Natural killer cell (primary cell): Measurements from ENCODE around the gene SCYL2. TPM values are rescaled to one million over a fixed set of nuclear protein-coding genes. Genes with fewer than 3 reads are reported as not detected.
"Not testable (repeated sequence)": the region's sequence is repeated elsewhere in the genome, so short reads cannot be mapped to it uniquely, and the experiment has no call there.

Experiments
- ATAC-seq, 3 donors: fragments of 150-1000 bp in 2 of 3; fragments of 200-7000 bp in 1 of 3; cut with Tn5 transposase; 1 replicate in 1 of 3; 2 replicates in 2 of 3; pipeline ENCODE4 v1.10.0; 2021; ENCODE audit warnings: mild to moderate bottlenecking in 2 of 3, moderate library complexity in 2 of 3
- DNase-seq, 2 donors: peaks; one replicate each; pipeline versions ENCODE4 v3.0.0 to v3.0.0-alpha.2; 2013 to 2021; ENCODE audit warnings: mixed read lengths in 1 of 2
- H3K27ac ChIP-seq: one replicate; pipeline ENCODE4 v1.5.1; 2013; ENCODE audit warnings: mild to moderate bottlenecking, low read length
- H3K27me3 ChIP-seq: one replicate; pipeline ENCODE4 v1.6.1; 2013; ENCODE audit warnings: low read length; ENCODE audit not compliant: control insufficient read depth, insufficient read depth
- H3K36me3 ChIP-seq: one replicate; pipeline ENCODE4 v1.6.1; 2013; ENCODE audit warnings: low read length; ENCODE audit not compliant: control insufficient read depth, insufficient read depth
- H3K4me1 ChIP-seq: one replicate; pipeline ENCODE4 v1.6.1; 2013; ENCODE audit warnings: low read length; ENCODE audit not compliant: control insufficient read depth, insufficient read depth
- H3K4me3 ChIP-seq: one replicate; pipeline ENCODE4 v1.5.1; 2013; ENCODE audit warnings: low read length
- H3K9me3 ChIP-seq: one replicate; pipeline ENCODE4 v1.6.1; 2013; ENCODE audit warnings: low read length; ENCODE audit not compliant: control insufficient read depth, insufficient read depth
- H3K27ac Mint-ChIP-seq, 2 donors: one replicate each; pipeline ENCODE4 v1.8.0; 2022; ENCODE audit warnings: mild to moderate bottlenecking in 2 of 2, mixed read lengths in 2 of 2, moderate library complexity in 1 of 2
- H3K27me3 Mint-ChIP-seq, 2 donors: one replicate each; pipeline ENCODE4 v1.8.0; 2022; ENCODE audit warnings: low read depth in 2 of 2, mixed read lengths in 2 of 2
- H3K36me3 Mint-ChIP-seq: one replicate; pipeline ENCODE4 v1.8.0; 2022; ENCODE audit warnings: mixed read lengths
- H3K4me1 Mint-ChIP-seq, 2 donors: one replicate each; pipeline ENCODE4 v1.8.0; 2022; ENCODE audit warnings: mixed read lengths in 2 of 2
- H3K4me3 Mint-ChIP-seq: one replicate; pipeline ENCODE4 v1.8.0; 2022; ENCODE audit warnings: mild to moderate bottlenecking, moderate library complexity, mixed read lengths
- H3K9me3 Mint-ChIP-seq, 2 donors: one replicate each; pipeline ENCODE4 v1.8.0; 2022; ENCODE audit warnings: mixed read lengths in 2 of 2
- WGBS: methylation state at CpG from one replicate; pipeline ENCODE4 v1.1.7; 2013; ENCODE audit warnings: missing lambda C conversion rate; ENCODE audit not compliant: insufficient coverage; 5-methylcytosine and 5-hydroxymethylcytosine counted together
- intact Hi-C: fragments of 100-400 bp; cut with micrococcal nuclease; formaldehyde crosslinking; loops from one replicate; pipeline ENCODE4 v1.14.2; 2022
- total RNA-seq, 4 donors: library from RNA; stranded (reverse); fragments of 120-200 nt in 1 of 4; gene quantifications; one replicate each; pipeline versions ENCODE4 v1.2.3 to v1.2.4, GENCODE V29; 2013 to 2022
- TF ChIP-seq, protein P1 (sequence below): fragments of 200-600 bp; IDR thresholded peaks from one replicate; pipeline ENCODE4 v1.8.0; 2022; ENCODE audit warnings: antibody characterized with exemption

Gene SCYL2
- total RNA-seq, 3 donors from 2014 or later (not counting 1 experiment from before 2014, with no cell fraction given), result 48.7 to 61.0 (median 56.1) TPM

DNA sequence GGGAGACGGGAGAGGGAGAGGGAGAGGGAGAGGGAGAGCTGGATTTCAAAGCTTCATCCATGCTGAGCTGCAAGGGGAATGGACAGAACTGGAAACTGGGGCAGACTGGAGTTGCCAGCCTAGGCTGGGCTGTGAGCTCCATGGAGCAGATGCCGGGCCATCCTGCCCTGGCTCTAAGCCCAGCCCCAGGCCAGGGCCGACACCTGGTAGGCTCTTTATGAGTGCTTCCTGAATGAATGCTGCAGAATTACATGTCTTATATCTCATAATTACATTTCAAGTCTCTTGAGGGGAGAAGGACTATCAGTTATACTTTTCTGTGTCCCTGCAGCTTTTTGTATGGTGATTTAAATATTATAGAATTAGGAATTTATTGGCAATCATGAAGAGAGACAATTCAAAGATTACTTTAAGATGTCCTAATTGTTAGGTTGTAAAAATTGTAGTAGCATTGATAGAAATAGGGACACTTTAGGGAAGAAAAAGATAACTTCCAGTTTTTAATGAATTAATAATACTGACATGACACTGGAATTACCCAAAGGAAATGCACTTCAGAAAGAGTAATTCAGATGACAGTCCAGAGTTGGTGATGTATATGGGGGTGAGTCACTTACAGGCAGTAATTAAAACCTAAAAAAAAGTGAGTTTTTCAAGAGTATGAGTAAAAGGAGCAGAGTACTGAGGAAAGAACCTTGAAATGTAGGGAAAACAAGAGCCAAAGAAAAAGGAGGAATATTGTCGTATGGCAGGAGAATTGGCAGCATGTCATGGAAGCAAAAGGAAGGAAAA, 29.0 kb downstream of the SCYL2 start:
- Mint-ChIP-seq H3K27ac (peak overlapping the region in 1 of 2 donors; percentile 22), H3K27me3 (no peaks in the 10 kb centered on the region), H3K9me3 (peaks cover 2 to 3% of the 10 kb centered on the region in 2 donors), H3K36me3 (peaks cover 13% of the 10 kb centered on the region), H3K4me1 (peaks cover 5 to 6% of the 10 kb centered on the region in 2 donors), H3K4me3 (no peak overlapping the region)
- 91% methylated on average over 4 of the region's 4 CpGs for WGBS
- Histone ChIP-seq H3K27ac (no peak overlapping the region), H3K27me3 (no peaks in the 10 kb centered on the region), H3K9me3 (no peaks in the 10 kb centered on the region), H3K4me3 (no peak overlapping the region), H3K4me1 (no peaks in the 10 kb centered on the region), H3K36me3 (peaks cover 24% of the 10 kb centered on the region)
- ATAC-seq (no peak), DNase-seq (no peak)
- intact Hi-C loops, result no loop called here
- TF ChIP-seq, protein P1, sequence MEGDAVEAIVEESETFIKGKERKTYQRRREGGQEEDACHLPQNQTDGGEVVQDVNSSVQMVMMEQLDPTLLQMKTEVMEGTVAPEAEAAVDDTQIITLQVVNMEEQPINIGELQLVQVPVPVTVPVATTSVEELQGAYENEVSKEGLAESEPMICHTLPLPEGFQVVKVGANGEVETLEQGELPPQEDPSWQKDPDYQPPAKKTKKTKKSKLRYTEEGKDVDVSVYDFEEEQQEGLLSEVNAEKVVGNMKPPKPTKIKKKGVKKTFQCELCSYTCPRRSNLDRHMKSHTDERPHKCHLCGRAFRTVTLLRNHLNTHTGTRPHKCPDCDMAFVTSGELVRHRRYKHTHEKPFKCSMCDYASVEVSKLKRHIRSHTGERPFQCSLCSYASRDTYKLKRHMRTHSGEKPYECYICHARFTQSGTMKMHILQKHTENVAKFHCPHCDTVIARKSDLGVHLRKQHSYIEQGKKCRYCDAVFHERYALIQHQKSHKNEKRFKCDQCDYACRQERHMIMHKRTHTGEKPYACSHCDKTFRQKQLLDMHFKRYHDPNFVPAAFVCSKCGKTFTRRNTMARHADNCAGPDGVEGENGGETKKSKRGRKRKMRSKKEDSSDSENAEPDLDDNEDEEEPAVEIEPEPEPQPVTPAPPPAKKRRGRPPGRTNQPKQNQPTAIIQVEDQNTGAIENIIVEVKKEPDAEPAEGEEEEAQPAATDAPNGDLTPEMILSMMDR, result no peak

DNA sequence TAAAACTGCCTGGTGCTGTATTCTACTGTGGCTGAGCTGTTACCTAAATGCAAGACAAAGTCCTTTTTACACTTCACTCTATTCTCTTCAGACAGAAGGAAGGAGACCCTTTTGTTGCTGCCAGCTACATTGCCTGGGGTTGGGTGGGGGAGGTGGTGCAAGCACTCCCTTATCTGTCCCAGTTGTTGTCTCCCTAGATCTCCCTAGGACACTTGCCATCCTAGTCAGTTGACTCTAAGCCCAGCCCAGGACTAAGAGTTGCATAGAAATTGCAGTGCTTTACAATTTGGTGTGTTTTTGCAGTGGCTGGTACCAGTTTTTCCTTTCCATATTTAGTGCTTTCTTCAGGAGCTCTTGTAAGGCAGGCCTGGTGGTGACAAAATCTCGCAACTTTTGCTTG, 35.1 kb downstream of the SCYL2 start:
- H3K27ac Mint-ChIP-seq, result no peak overlapping the region
- DNase-seq (no peak), ATAC-seq (no peak)
- no peaks in the 10 kb centered on the region for H3K27me3 Mint-ChIP-seq
- peaks cover 4 to 12% of the 10 kb centered on the region in 2 donors for H3K9me3 Mint-ChIP-seq
- H3K4me3 ChIP-seq, result no peak overlapping the region
- H3K4me3 Mint-ChIP-seq, result no peak overlapping the region
- H3K9me3 ChIP-seq, result no peaks in the 10 kb centered on the region
- intact Hi-C loops, result no loop called here
- WGBS, result 100% methylated on average over 1 of the region's 1 CpG
- H3K4me1 ChIP-seq, result peaks cover 15% of the 10 kb centered on the region
- H3K4me1 Mint-ChIP-seq, result peaks cover 35 to 47% of the 10 kb centered on the region in 2 donors
- no peaks in the 10 kb centered on the region for H3K27me3 ChIP-seq
- H3K36me3 ChIP-seq, result peaks cover 21% of the 10 kb centered on the region
- TF ChIP-seq, protein P1, result no peak
- H3K27ac ChIP-seq, result no peak overlapping the region
- H3K36me3 Mint-ChIP-seq, result peaks cover 12% of the 10 kb centered on the region

DNA sequence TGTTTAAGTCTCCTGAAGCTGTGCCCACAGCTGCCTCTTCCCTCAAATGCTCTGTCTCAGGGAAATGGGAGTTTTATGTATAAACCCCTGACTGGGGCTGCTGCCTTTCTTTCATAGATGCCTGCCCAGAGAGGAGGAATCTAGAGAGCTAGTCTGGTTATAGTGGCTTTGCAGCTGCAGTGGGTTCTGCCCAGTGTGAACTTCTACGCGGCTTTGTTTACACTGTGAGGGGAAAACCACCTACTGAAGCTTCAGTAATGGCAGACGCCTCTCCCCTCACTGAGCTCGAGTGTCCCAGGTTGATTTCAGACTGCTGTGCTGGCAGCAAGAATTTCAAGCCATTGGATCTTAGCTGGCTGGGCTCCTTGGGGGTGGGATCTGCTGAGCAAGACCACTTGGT, 36.9 kb downstream of the SCYL2 start:
- peaks cover 4 to 12% of the 10 kb centered on the region in 2 donors for H3K9me3 Mint-ChIP-seq
- no peaks in the 10 kb centered on the region for H3K27me3 Mint-ChIP-seq
- intact Hi-C loops, result no loop called here
- ATAC-seq, result peak; percentile 91 to 99 (median 96)
- H3K36me3 Mint-ChIP-seq, result peaks cover 12% of the 10 kb centered on the region
- TF ChIP-seq, protein P1, result no peak
- WGBS, result 57% methylated on average over 4 of the region's 4 CpGs
- H3K4me1 ChIP-seq, result peaks cover 15% of the 10 kb centered on the region
- no peaks in the 10 kb centered on the region for H3K9me3 ChIP-seq
- peak in 1 of 2 donors; percentile 36 for DNase-seq
- peak overlapping the region; percentile 49 for H3K27ac ChIP-seq
- no peak overlapping the region for H3K4me3 ChIP-seq
- peaks cover 35 to 47% of the 10 kb centered on the region in 2 donors for H3K4me1 Mint-ChIP-seq
- no peaks in the 10 kb centered on the region for H3K27me3 ChIP-seq
- H3K36me3 ChIP-seq, result peaks cover 16% of the 10 kb centered on the region
- peak overlapping the region; percentile 60 for H3K4me3 Mint-ChIP-seq
- H3K27ac Mint-ChIP-seq, result peak overlapping the region; percentile 43 to 78

DNA sequence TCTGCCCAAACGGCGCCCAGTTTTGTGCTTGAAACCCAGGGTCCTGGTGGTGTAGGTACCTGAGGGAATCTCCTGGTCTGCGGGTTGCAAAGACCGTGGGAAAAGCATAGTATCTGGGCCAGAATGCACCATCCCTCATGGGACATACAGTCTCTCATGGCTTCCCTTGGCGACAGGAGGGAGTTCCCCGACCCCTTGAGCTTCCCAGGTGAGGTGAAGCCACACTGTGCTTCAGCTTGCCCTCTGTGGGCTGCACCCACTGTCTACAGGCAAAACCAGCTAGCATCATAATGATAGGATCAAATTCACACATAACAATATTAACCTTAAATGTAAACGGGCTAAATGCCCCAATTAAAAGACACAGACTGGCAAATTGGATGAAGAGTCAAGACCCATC, 37.4 kb downstream of the SCYL2 start:
- H3K4me3 Mint-ChIP-seq, result peak overlapping the region; percentile 60
- H3K36me3 ChIP-seq, result peaks cover 15% of the 10 kb centered on the region
- H3K27me3 Mint-ChIP-seq, DNase-seq, H3K9me3 ChIP-seq, intact Hi-C loops, H3K27me3 ChIP-seq, H3K4me3 ChIP-seq: not testable (repeated sequence)
- peak overlapping the region; percentile 49 for H3K27ac ChIP-seq
- H3K4me1 ChIP-seq, result peaks cover 15% of the 10 kb centered on the region
- peak overlapping the region; percentile 43 to 78 for H3K27ac Mint-ChIP-seq
- H3K36me3 Mint-ChIP-seq, result peaks cover 12% of the 10 kb centered on the region
- peak; percentile 41 to 62 (median 54) for ATAC-seq
- peaks cover 35 to 48% of the 10 kb centered on the region in 2 donors for H3K4me1 Mint-ChIP-seq
- WGBS, result 85% methylated on average over 7 of the region's 7 CpGs
- peaks cover 4 to 12% of the 10 kb centered on the region in 2 donors for H3K9me3 Mint-ChIP-seq

DNA sequence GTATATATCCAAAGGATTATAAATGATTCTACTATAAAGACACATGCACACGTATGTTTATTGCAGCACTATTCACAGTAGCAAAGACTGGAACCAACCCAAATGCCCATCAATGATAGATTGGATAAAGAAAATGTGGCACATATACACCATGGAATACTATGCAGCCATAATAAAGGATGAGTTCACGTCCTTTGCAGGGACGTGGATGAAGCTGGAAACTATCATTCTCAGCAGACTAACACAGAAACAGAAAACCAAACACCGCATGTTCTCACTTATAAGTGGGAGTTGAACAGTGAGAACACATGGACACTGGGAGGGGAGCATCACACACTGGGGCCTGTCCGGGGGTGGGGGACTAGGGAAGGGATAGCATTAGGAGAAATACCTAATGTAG, 41.2 kb downstream of the SCYL2 start:
- H3K27me3 Mint-ChIP-seq, H3K9me3 ChIP-seq, DNase-seq, H3K27ac ChIP-seq, H3K9me3 Mint-ChIP-seq, H3K4me3 ChIP-seq, ATAC-seq, H3K36me3 Mint-ChIP-seq, intact Hi-C loops, H3K27me3 ChIP-seq, H3K4me3 Mint-ChIP-seq, H3K27ac Mint-ChIP-seq: not testable (repeated sequence)
- H3K36me3 ChIP-seq, result peaks cover 12% of the 10 kb centered on the region
- peaks cover 12% of the 10 kb centered on the region for H3K4me1 ChIP-seq
- 97% methylated on average over 2 of the region's 5 CpGs for WGBS
- H3K4me1 Mint-ChIP-seq, result peaks cover 22 to 29% of the 10 kb centered on the region in 2 donors
